ENCODE measurements around the gene LRRC8E.
A peak's percentile ranks its signal among the peaks of the same experiment; 100 is the strongest.
"Not testable (repeated sequence)": the region's sequence is repeated elsewhere in the genome, so short reads cannot be mapped to it uniquely, and the experiment has no call there.

LRRC8E gene

DNA sequence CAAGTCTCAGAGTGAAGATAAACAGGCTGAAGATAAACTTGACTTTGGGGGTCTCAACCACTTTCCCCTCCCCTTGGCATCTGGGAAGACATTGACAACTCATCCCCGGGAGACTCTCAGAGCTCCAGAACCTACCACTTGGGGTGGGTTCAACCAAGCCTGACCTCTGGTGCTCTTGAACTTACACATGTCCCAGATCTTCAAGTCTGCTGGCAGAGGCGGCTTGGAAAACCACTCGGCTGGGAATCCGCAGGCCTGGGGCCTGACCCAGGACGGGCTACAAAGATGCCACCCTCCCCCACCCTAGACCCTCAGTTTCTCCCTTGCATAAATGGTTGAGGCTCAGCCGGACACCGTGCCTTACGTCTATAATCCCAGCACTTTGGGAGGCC, 512 bp downstream of the LRRC8E start:
- no peak for DNase-seq

DNA sequence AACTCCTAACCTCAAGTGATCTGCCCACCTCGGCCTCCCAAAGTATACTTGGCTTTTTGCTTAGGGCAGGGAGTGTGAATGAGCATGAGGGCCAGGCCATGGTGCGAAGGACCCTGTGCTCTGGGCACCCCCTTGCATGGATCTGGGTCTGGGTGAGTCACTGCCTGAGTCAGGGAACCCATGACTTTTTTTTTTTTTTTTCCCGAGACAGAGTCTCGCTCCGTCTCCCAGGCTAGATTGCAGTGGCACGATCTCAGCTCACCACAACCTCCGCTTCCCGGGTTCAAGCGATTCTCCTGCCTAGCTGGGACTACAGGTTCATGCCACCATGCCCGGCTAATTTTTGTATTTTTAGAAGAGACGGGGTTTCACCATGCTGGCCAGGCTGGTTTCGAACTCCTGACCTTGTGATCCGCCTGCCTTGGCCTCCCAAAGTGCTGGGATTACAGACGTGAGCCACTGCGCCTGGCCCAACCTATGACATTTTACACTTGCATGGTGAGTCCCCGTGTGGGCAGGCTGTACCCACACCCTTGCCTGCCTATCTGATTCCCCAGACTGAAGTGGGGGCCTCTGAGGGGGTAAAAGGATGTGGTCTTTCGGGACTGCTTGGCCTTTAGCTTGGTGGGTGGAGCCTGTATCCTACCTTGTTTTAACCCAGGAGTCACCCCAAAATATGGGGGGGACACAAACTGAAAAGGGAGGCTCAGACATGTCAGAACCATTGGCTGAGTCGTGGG, 5.2 kb downstream of the LRRC8E start:
- not testable (repeated sequence) for DNase-seq

GRCh38 chr19:7894612-7895309, 6.5 kb downstream of the LRRC8E start:
- DNase-seq = no peak

DNA sequence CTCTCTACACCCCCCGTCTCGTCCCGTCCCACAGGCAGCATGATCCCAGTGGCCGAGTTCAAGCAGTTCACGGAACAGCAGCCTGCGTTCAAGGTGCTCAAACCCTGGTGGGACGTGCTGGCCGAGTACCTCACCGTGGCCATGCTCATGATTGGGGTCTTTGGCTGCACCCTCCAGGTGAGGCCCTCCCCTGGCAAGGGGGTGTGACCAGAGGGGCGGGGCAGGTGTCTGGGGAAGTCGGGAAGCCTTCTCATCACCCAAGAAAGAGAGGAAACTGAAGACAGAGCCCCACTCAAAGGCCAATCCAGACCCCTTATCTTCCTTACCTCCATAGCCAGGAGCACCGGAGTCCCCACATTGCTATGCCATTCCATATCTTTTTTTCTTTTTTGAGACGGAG, 7.3 kb downstream of the LRRC8E start:
- DNase-seq = no peak

GRCh38 chr19:7897292-7897691, 9.0 kb downstream of the LRRC8E start:
- no peak for DNase-seq

DNA sequence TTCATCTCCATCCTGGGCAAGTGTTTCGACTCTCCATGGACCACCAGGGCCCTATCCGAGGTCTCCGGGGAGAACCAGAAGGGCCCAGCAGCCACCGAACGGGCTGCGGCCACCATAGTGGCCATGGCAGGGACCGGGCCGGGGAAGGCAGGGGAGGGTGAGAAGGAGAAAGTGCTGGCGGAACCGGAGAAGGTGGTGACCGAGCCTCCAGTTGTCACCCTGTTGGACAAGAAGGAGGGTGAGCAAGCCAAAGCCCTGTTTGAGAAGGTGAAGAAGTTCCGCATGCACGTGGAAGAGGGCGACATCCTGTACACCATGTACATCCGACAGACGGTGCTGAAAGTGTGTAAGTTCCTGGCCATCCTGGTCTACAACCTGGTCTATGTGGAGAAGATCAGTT, 10.7 kb downstream of the LRRC8E start:
- DNase-seq = no peak

DNA sequence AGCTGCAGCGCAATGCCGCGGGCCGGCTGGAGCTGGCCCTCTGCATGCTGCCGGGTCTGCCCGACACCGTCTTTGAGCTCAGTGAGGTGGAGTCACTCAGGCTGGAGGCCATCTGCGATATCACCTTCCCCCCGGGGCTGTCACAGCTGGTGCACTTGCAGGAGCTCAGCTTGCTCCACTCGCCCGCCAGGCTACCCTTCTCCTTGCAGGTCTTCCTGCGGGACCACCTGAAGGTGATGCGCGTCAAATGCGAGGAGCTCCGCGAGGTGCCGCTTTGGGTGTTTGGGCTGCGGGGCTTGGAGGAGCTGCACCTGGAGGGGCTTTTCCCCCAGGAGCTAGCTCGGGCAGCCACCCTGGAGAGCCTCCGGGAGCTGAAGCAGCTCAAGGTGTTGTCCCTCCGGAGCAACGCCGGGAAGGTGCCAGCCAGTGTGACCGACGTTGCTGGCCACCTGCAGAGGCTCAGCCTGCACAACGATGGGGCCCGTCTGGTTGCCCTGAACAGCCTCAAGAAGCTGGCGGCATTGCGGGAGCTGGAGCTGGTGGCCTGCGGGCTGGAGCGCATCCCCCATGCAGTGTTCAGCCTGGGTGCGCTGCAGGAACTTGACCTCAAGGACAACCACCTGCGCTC, 11.6 kb downstream of the LRRC8E start:
- DNase-seq = no peak

DNA sequence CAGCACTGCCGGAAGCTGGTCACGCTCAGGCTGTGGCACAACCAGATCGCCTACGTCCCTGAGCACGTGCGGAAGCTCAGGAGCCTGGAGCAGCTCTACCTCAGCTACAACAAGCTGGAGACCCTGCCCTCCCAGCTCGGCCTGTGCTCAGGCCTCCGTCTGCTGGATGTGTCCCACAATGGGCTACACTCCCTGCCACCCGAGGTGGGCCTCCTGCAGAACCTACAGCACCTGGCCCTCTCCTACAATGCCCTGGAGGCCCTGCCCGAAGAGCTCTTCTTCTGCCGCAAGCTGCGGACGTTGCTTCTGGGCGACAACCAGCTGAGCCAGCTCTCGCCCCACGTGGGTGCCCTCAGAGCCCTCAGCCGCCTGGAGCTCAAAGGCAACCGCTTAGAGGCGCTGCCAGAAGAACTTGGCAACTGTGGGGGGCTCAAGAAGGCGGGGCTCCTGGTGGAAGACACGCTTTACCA, 12.1 kb downstream of the LRRC8E start:
- no peak for DNase-seq

- DNase-seq = no peak
These were observed 12.6 kb downstream of the LRRC8E start for GRCh38 chr19:7900931-7901330.

DNA sequence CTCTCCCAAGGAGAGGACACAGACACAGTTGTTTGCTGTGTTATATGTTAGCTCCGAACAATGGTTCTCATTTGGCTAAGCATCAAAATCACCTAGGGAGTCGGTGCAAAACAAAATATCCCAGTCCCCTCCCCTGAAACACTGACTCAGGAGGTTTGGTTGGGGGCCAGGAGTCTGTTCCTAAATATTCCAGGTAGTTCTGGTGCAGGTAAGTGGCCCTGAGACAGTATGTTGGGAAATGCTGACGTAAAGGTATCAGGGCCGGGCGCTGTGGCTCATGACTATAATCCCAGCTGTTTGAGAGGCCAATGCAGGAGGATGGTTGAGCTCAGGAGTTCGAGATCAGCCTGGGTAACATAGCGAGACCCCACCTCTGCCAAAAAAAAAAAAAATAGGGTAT, 13.0 kb downstream of the LRRC8E start:
- DNase-seq = no peak

DNA sequence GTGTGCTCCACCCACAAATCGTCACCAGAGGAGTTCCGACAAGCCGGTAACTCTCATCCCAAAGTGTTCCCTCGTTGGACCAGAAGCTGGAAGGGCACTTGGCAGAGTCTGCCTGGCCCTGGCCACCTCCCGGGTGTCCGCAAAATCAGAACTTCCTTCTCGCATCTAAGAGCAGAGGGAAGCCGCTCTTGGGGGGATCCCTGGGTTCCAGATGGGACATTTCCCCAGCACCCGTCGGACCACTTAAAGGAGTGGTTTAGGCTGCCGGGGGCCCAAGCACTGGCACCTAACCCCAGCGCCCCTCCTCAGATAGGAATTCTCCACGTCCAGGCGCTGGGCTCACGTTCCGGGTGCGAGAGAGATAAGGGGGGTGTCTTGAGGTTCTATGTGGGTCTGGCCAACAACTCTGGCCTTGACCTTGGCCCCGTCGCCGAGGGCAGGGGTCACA, 14.5 kb downstream of the LRRC8E start:
- DNase-seq = no peak

DNA sequence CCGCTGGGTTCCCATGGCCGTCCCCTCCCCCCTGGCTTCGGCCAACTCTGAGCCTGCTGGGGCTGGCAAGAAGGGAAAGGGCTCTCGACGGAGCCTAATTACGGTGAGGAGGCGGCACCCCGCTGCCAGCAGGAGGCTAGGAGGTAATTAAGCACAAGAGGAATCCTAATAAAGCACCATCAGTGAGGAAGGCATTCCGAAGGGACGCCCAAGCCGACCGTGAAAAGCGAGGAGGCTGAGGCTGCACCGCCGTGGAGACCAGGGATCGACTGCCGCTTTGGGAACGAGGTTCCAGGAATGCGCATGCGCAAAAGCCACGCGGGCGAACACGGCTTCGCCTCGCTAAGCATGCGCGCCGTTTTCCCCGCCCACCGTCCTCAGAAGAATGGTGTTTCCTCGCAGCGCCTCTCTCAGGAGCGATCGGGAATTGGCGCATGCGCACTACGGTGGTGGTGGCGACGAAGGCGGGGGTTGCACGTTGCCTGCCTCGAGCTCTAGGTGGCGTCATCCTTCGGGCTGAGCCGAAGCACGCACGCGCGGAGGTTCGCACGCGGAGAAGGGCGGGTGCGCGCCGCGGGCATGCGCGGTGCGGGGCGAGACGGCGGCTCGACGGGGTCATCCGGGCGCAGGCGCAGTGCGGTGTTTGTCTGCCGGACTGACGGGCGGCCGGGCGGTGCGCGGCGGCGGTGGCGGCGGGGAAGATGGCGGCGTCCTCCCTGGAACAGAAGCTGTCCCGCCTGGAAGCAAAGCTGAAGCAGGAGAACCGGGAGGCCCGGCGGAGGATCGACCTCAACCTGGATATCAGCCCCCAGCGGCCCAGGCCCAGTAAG, 15.1 kb downstream of the LRRC8E start, which contains the start of gene MAP2K7:
Gene MAP2K7 (plus strand): TSS at position 634 of the 830 bp plus-strand sequence. CDS start 68 bp downstream, at position 702.
- DNase-seq = peak; percentile 100

- DNase-seq = no peak
These were observed 16.0 kb downstream of the LRRC8E start for GRCh38 chr19:7904074-7905020.

DNA sequence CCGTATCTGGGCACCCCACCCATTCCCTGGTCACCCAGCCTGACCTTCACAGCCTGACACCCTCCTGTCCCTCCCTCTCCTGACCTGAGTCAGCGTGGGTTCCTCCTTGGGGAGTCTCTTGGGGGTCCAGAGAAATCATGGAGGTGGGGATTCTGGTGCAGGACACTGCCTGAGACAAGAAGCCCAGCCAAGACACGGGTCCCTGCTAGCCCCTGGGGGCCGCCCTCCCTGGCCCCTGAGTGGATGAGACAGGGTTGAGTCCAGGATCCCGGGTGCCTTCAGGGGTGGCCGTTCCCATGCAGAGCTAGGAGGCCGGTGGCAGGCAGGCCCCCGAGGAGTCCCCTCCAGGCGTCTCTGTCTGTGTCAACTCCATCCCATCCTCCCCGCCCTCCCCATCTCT, 17.0 kb downstream of the LRRC8E start:
- DNase-seq = no peak

DNA sequence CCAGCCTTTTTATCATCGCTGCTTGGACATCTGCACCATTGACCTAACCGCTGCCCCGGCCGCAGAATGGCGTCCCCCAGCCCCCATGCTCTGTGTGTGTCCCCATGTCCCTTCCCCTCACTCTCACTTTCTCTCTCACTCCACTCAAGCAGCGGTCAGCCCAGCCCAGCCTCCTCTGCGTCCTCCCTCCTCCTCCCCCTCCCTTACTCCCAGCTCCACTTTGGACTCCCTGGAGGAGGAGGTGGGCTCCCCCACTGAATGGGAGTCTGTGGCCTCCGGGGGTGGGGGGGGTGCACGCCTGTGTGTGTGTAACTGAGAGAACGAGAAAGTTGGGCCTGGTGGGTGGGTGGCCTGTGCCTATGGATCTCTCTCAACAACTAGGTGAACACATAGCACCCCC, 17.5 kb downstream of the LRRC8E start:
- no peak for DNase-seq

GRCh38 chr19:7907122-7907521, 18.8 kb downstream of the LRRC8E start:
- no peak for DNase-seq

DNA sequence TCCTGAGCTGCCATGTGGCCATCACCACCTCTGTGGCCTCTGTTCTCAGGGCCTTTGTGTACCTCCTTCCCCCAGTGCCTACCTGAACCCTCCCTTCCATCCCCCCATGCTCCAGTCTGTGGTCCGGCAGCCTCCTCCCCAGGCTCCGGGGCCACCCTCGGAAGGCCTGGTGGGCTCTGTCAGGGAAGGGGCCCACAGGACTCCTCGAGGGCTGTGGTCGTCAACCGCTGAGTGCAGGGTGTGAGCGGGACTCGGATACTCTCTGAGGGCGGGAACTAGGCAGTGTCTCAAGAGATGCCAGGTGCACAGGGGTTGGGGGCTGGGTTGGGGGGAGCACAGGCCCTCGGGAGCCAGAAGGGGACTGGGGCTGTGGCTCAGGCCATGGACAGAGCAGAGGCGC, 19.2 kb downstream of the LRRC8E start:
- no peak for DNase-seq

GRCh38 chr19:7908078-7908699, 19.9 kb downstream of the LRRC8E start:
- DNase-seq = no peak

GRCh38 chr19:7908742-7909461, 20.6 kb downstream of the LRRC8E start:
- DNase-seq = no peak

- DNase-seq = no peak
These were observed 21.3 kb downstream of the LRRC8E start for GRCh38 chr19:7909471-7910067.
